ENCODE measurements around the gene PGR. TPM values are rescaled to one million over a fixed set of nuclear protein-coding genes. Genes with fewer than 3 reads are reported as not detected.

PGR gene
- total and polyA plus RNA-seq, 10 donors: 0.13 to 7.7 (median 2.5) TPM

- no peak for DNase-seq
- H3K27me3 ChIP-seq (replicated peaks in 1 of 7): no peaks in the 10 kb centered on the region
- TF ChIP-seq POLR2AphosphoS5 (IDR thresholded peaks at IDR 0.05) (no peak), CTCF (IDR thresholded peaks at IDR 0.05 in 8 of 11, conservative IDR thresholded peaks at IDR 0.05 in 3 of 11) (no peak), POLR2A (IDR thresholded peaks at IDR 0.05) (no peak)
- no peak overlapping the region for H3K27ac ChIP-seq
- H3K9me3 ChIP-seq: no peaks in the 10 kb centered on the region
- no peaks in the 10 kb centered on the region for H3K36me3 ChIP-seq
- H3K4me3 ChIP-seq: no peak overlapping the region
- 90 to 94% (median 93%) methylated on average over 5 of the region's 5 CpGs for WGBS, 5 donors
- H3K4me1 ChIP-seq: no peaks in the 10 kb centered on the region
- intact Hi-C loops (cut with DNase I; ENCODE audit: low total_unique reads): no loop called here
These were observed 81.1 kb downstream of the PGR start for GRCh38 chr11:101048479-101048878.

GRCh38 chr11:101046947-101047346 is 82.7 kb downstream of the PGR start:
- no peak overlapping the region for H3K4me3 ChIP-seq
- no peaks in the 10 kb centered on the region for H3K36me3 ChIP-seq
- H3K27me3 ChIP-seq (replicated peaks in 1 of 7): no peaks in the 10 kb centered on the region
- WGBS, 5 donors: 72 to 82% (median 76%) methylated on average over 2 of the region's 2 CpGs
- H3K27ac ChIP-seq: no peak overlapping the region
- H3K4me1 ChIP-seq: no peaks in the 10 kb centered on the region
- intact Hi-C loops (cut with DNase I; ENCODE audit: low total_unique reads): no loop called here
- H3K9me3 ChIP-seq: no peaks in the 10 kb centered on the region
- TF ChIP-seq CTCF (IDR thresholded peaks at IDR 0.05 in 8 of 11, conservative IDR thresholded peaks at IDR 0.05 in 3 of 11) (no peak), POLR2AphosphoS5 (IDR thresholded peaks at IDR 0.05) (no peak), POLR2A (IDR thresholded peaks at IDR 0.05) (no peak)
- no peak for DNase-seq

- WGBS, 5 donors: 89 to 97% (median 91%) methylated on average over 1 of the region's 1 CpG
- no peak for TF ChIP-seq POLR2AphosphoS5 (IDR thresholded peaks at IDR 0.05)
- TF ChIP-seq CTCF (IDR thresholded peaks at IDR 0.05 in 8 of 11, conservative IDR thresholded peaks at IDR 0.05 in 3 of 11): no peak
- TF ChIP-seq POLR2A (IDR thresholded peaks at IDR 0.05): no peak
- H3K4me1 ChIP-seq: no peaks in the 10 kb centered on the region
These were observed 84.2 kb downstream of the PGR start for GRCh38 chr11:101045415-101045814.

GRCh38 chr11:101043940-101044339 is 85.7 kb downstream of the PGR start:
- no peaks in the 10 kb centered on the region for H3K9me3 ChIP-seq
- no peaks in the 10 kb centered on the region for H3K27me3 ChIP-seq (replicated peaks in 1 of 7)
- TF ChIP-seq CTCF (IDR thresholded peaks at IDR 0.05 in 8 of 11, conservative IDR thresholded peaks at IDR 0.05 in 3 of 11) (no peak), POLR2A (IDR thresholded peaks at IDR 0.05) (no peak), POLR2AphosphoS5 (IDR thresholded peaks at IDR 0.05) (no peak)
- no peak overlapping the region for H3K4me3 ChIP-seq
- WGBS, 5 donors: 86 to 98% (median 93%) methylated on average over 1 of the region's 1 CpG
- H3K4me1 ChIP-seq: no peaks in the 10 kb centered on the region
- no peaks in the 10 kb centered on the region for H3K36me3 ChIP-seq
- intact Hi-C loops (cut with DNase I; ENCODE audit: low total_unique reads): no loop called here
- no peak for DNase-seq
- no peak overlapping the region for H3K27ac ChIP-seq

More at GRCh38 chr11:101045415-101045814, 84.2 kb downstream of the PGR start:
- H3K36me3 ChIP-seq: no peaks in the 10 kb centered on the region
- H3K4me3 ChIP-seq: no peak overlapping the region
- H3K9me3 ChIP-seq: no peaks in the 10 kb centered on the region
- DNase-seq: no peak
- intact Hi-C loops (cut with DNase I; ENCODE audit: low total_unique reads): no loop called here
- H3K27me3 ChIP-seq (replicated peaks in 1 of 7): no peaks in the 10 kb centered on the region
- no peak overlapping the region for H3K27ac ChIP-seq

All from spleen (tissue), 11 donors.